ENCODE results near the gene TMEM185A.
"Not testable (repeated sequence)": the region's sequence is repeated elsewhere in the genome, so short reads cannot be mapped to it uniquely, and the experiment has no call there.

TMEM185A gene

GRCh38 chrX:149638860-149639259 is 7.3 kb upstream of the TMEM185A start:
- no peaks in the 10 kb centered on the region for H3K9me3 Mint-ChIP-seq
- no peaks in the 10 kb centered on the region for H3K36me3 Mint-ChIP-seq (ENCODE audit: low read depth)
- peaks cover 3% of the 10 kb centered on the region for H3K27me3 Mint-ChIP-seq
- H3K4me1 Mint-ChIP-seq (ENCODE audit: low read depth) = no peaks in the 10 kb centered on the region
- no peak overlapping the region for H3K27ac Mint-ChIP-seq
- H3K4me3 Mint-ChIP-seq = no peak overlapping the region

GRCh38 chrX:149633511-149633910 is 1.9 kb upstream of the TMEM185A start:
- Mint-ChIP-seq H3K4me3 (no peak overlapping the region), H3K9me3 (no peaks in the 10 kb centered on the region), H3K27ac (no peak overlapping the region), H3K27me3 (peaks cover 3% of the 10 kb centered on the region), H3K4me1 (ENCODE audit: low read depth) (peaks cover 30% of the 10 kb centered on the region), H3K36me3 (ENCODE audit: low read depth) (no peaks in the 10 kb centered on the region)

- peaks cover 40% of the 10 kb centered on the region for H3K4me1 Mint-ChIP-seq (ENCODE audit: low read depth)
- no peaks in the 10 kb centered on the region for H3K9me3 Mint-ChIP-seq
- peak overlapping the region; percentile 78 for H3K27ac Mint-ChIP-seq
- H3K4me3 Mint-ChIP-seq = peak overlapping the region; percentile 90
- no peaks in the 10 kb centered on the region for H3K36me3 Mint-ChIP-seq (ENCODE audit: low read depth)
- no peaks in the 10 kb centered on the region for H3K27me3 Mint-ChIP-seq
These were observed 835 bp downstream of the TMEM185A start for GRCh38 chrX:149630681-149631233.

GRCh38 chrX:149629730-149630387 is 1.7 kb downstream of the TMEM185A start:
- Mint-ChIP-seq H3K4me3 (peak overlapping the region; percentile 90), H3K27me3 (no peaks in the 10 kb centered on the region), H3K4me1 (ENCODE audit: low read depth) (peaks cover 49% of the 10 kb centered on the region), H3K36me3 (ENCODE audit: low read depth) (no peaks in the 10 kb centered on the region), H3K9me3 (no peaks in the 10 kb centered on the region), H3K27ac (peak overlapping the region; percentile 45)

GRCh38 chrX:149628768-149629167 is 2.8 kb downstream of the TMEM185A start:
- H3K4me1 Mint-ChIP-seq (ENCODE audit: low read depth) = peaks cover 58% of the 10 kb centered on the region
- no peak overlapping the region for H3K27ac Mint-ChIP-seq
- no peaks in the 10 kb centered on the region for H3K36me3 Mint-ChIP-seq (ENCODE audit: low read depth)
- H3K9me3 Mint-ChIP-seq = no peaks in the 10 kb centered on the region
- no peaks in the 10 kb centered on the region for H3K27me3 Mint-ChIP-seq
- peak overlapping the region; percentile 10 for H3K4me3 Mint-ChIP-seq

- H3K36me3 Mint-ChIP-seq (ENCODE audit: low read depth) = no peaks in the 10 kb centered on the region
- no peak overlapping the region for H3K27ac Mint-ChIP-seq
- no peak overlapping the region for H3K4me3 Mint-ChIP-seq
- no peaks in the 10 kb centered on the region for H3K27me3 Mint-ChIP-seq
- H3K4me1 Mint-ChIP-seq (ENCODE audit: low read depth) = peaks cover 58% of the 10 kb centered on the region
- no peaks in the 10 kb centered on the region for H3K9me3 Mint-ChIP-seq
These were observed 3.3 kb downstream of the TMEM185A start for GRCh38 chrX:149628280-149628679.

GRCh38 chrX:149626829-149627228 is 4.8 kb downstream of the TMEM185A start:
- H3K9me3 Mint-ChIP-seq; H3K27ac Mint-ChIP-seq; H3K4me3 Mint-ChIP-seq; H3K27me3 Mint-ChIP-seq; H3K36me3 Mint-ChIP-seq (ENCODE audit: low read depth): not testable (repeated sequence)
- peaks cover 51% of the 10 kb centered on the region for H3K4me1 Mint-ChIP-seq (ENCODE audit: low read depth)

- H3K36me3 Mint-ChIP-seq (ENCODE audit: low read depth); H3K9me3 Mint-ChIP-seq; H3K27ac Mint-ChIP-seq; H3K4me3 Mint-ChIP-seq; H3K27me3 Mint-ChIP-seq: not testable (repeated sequence)
- peaks cover 10% of the 10 kb centered on the region for H3K4me1 Mint-ChIP-seq (ENCODE audit: low read depth)
These were observed 11.9 kb downstream of the TMEM185A start for GRCh38 chrX:149619662-149620061.

GRCh38 chrX:149618871-149619270 is 12.7 kb downstream of the TMEM185A start:
- no peaks in the 10 kb centered on the region for H3K9me3 Mint-ChIP-seq
- H3K27ac Mint-ChIP-seq = no peak overlapping the region
- no peak overlapping the region for H3K4me3 Mint-ChIP-seq
- no peaks in the 10 kb centered on the region for H3K36me3 Mint-ChIP-seq (ENCODE audit: low read depth)
- no peaks in the 10 kb centered on the region for H3K27me3 Mint-ChIP-seq
- H3K4me1 Mint-ChIP-seq (ENCODE audit: low read depth) = peaks cover 3% of the 10 kb centered on the region

- no peaks in the 10 kb centered on the region for H3K27me3 Mint-ChIP-seq
- H3K36me3 Mint-ChIP-seq (ENCODE audit: low read depth) = peaks cover 5% of the 10 kb centered on the region
- no peaks in the 10 kb centered on the region for H3K9me3 Mint-ChIP-seq
- peaks cover 3% of the 10 kb centered on the region for H3K4me1 Mint-ChIP-seq (ENCODE audit: low read depth)
- no peak overlapping the region for H3K4me3 Mint-ChIP-seq
- no peak overlapping the region for H3K27ac Mint-ChIP-seq
These were observed 19.9 kb downstream of the TMEM185A start for GRCh38 chrX:149611623-149612175.

- Mint-ChIP-seq H3K4me3 (no peak overlapping the region), H3K27ac (no peak overlapping the region), H3K27me3 (no peaks in the 10 kb centered on the region), H3K4me1 (ENCODE audit: low read depth) (peaks cover 3% of the 10 kb centered on the region), H3K9me3 (no peaks in the 10 kb centered on the region), H3K36me3 (ENCODE audit: low read depth) (peaks cover 8% of the 10 kb centered on the region)
These were observed 21.1 kb downstream of the TMEM185A start for GRCh38 chrX:149610511-149610910.

- Mint-ChIP-seq H3K9me3 (no peaks in the 10 kb centered on the region), H3K4me3 (no peak overlapping the region), H3K27me3 (no peaks in the 10 kb centered on the region), H3K36me3 (ENCODE audit: low read depth) (peaks cover 15% of the 10 kb centered on the region), H3K27ac (no peak overlapping the region), H3K4me1 (ENCODE audit: low read depth) (no peaks in the 10 kb centered on the region)
These were observed 23.9 kb downstream of the TMEM185A start for GRCh38 chrX:149607699-149608098.

- H3K9me3 Mint-ChIP-seq; H3K27me3 Mint-ChIP-seq; H3K27ac Mint-ChIP-seq; H3K4me1 Mint-ChIP-seq (ENCODE audit: low read depth); H3K4me3 Mint-ChIP-seq: not testable (repeated sequence)
- peaks cover 21% of the 10 kb centered on the region for H3K36me3 Mint-ChIP-seq (ENCODE audit: low read depth)
These were observed 26.2 kb downstream of the TMEM185A start for GRCh38 chrX:149605248-149605885.

GRCh38 chrX:149598603-149599002 is 33.0 kb downstream of the TMEM185A start:
- not testable (repeated sequence) for H3K4me3 Mint-ChIP-seq; H3K36me3 Mint-ChIP-seq (ENCODE audit: low read depth); H3K4me1 Mint-ChIP-seq (ENCODE audit: low read depth)

GRCh38 chrX:149595943-149596342 is 35.6 kb downstream of the TMEM185A start:
- not testable (repeated sequence) for H3K27me3 Mint-ChIP-seq; H3K4me3 Mint-ChIP-seq; H3K36me3 Mint-ChIP-seq (ENCODE audit: low read depth); H3K27ac Mint-ChIP-seq; H3K4me1 Mint-ChIP-seq (ENCODE audit: low read depth); H3K9me3 Mint-ChIP-seq

More at GRCh38 chrX:149598603-149599002, 33.0 kb downstream of the TMEM185A start:
- H3K27ac Mint-ChIP-seq, H3K27me3 Mint-ChIP-seq, H3K9me3 Mint-ChIP-seq: not testable (repeated sequence)

All from stimulated activated naive CD8-positive, alpha-beta T cell treated with anti-CD3 and anti-CD28 coated beads, Interleukin-15, Interleukin-2, amounts not matched to agents 100 ng/mL and 50 ng/mL, for 24 hours (primary cell).